Choroid plexus epithelial cell (primary cell): Measurements from ENCODE around the gene ESPNL.
"Not testable (repeated sequence)": the region's sequence is repeated elsewhere in the genome, so short reads cannot be mapped to it uniquely, and the experiment has no call there.

Experiments
- DNase-seq: peaks from one replicate; pipeline ENCODE4 v3.0.0-alpha.2; 2010; ENCODE audit warnings: low read depth
- H3K4me3 ChIP-seq: 2 replicates; pipeline ENCODE4 v1.5.1; 2011; ENCODE audit warnings: low read depth, mild to moderate bottlenecking, control low read depth, low read length, moderate library complexity
- CTCF ChIP-seq: conservative IDR thresholded peaks from 2 replicates; pipeline ENCODE4 v1.5.1; 2011; ENCODE audit warnings: low read depth, mild to moderate bottlenecking, control low read depth, inconsistent platforms, low read length, moderate library complexity

Gene ESPNL

GRCh38 chr2:238100049-238100820 is at the start of gene ESPNL:
ESPNL (plus strand) TSS chr2:238100340; CDS start chr2:238100420, 80 bp downstream.
- DNase-seq, result no peak
- H3K4me3 ChIP-seq, result no peak within 1 kb of the TSS
- no peak for TF ChIP-seq CTCF

GRCh38 chr2:238053191-238053776 is 46.9 kb upstream of the ESPNL start:
- DNase-seq, result peak; percentile 39
- TF ChIP-seq CTCF, result no peak
- H3K4me3 ChIP-seq, result no peak overlapping the region

- DNase-seq, result no peak
Measured at GRCh38 chr2:238055841-238056240, 44.3 kb upstream of the ESPNL start.

GRCh38 chr2:238057696-238058575 is 42.2 kb upstream of the ESPNL start:
- H3K4me3 ChIP-seq, DNase-seq: not testable (repeated sequence)

More at GRCh38 chr2:238055841-238056240, 44.3 kb upstream of the ESPNL start:
- TF ChIP-seq CTCF, result no peak
- no peak overlapping the region for H3K4me3 ChIP-seq

- H3K4me3 ChIP-seq, result no peak overlapping the region
- no peak for TF ChIP-seq CTCF
- DNase-seq, result no peak
Measured at GRCh38 chr2:238059505-238059904, 40.6 kb upstream of the ESPNL start.

GRCh38 chr2:238060096-238060541 is 40.0 kb upstream of the ESPNL start:
- TF ChIP-seq CTCF, result no peak
- H3K4me3 ChIP-seq, result peak overlapping the region; percentile 88
- no peak for DNase-seq
